Measurements from ENCODE around the gene TDRD7.

DNA sequence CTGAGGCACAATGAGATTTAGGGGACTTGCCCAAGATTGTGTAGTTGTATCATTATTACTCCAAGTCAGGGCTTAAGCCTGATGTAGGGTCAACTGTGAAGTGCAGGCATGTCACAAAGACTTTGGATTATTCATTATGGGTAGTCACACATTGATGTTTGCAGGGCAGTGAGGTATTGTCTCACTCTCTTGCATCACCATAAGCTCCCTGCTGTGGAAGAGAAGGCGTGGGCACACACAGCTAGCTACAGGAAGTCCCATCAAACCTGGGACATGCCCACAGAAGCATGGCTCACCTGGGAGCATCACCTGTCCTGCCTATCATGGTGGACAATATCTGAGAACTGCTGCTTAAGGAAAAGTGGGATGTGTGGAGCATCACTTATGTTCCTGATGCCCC is 131.7 kb downstream of the TDRD7 start:
- TF ChIP-seq, protein P1, sequence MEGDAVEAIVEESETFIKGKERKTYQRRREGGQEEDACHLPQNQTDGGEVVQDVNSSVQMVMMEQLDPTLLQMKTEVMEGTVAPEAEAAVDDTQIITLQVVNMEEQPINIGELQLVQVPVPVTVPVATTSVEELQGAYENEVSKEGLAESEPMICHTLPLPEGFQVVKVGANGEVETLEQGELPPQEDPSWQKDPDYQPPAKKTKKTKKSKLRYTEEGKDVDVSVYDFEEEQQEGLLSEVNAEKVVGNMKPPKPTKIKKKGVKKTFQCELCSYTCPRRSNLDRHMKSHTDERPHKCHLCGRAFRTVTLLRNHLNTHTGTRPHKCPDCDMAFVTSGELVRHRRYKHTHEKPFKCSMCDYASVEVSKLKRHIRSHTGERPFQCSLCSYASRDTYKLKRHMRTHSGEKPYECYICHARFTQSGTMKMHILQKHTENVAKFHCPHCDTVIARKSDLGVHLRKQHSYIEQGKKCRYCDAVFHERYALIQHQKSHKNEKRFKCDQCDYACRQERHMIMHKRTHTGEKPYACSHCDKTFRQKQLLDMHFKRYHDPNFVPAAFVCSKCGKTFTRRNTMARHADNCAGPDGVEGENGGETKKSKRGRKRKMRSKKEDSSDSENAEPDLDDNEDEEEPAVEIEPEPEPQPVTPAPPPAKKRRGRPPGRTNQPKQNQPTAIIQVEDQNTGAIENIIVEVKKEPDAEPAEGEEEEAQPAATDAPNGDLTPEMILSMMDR (IDR thresholded peaks at IDR 0.05): no peak
- TF ChIP-seq POLR2A (IDR thresholded peaks at IDR 0.05): no peak
